Keratinocyte (primary cell): ENCODE measurements around the gene ADAMTS7. TPM values are rescaled to one million over a fixed set of nuclear protein-coding genes. Genes with fewer than 3 reads are reported as not detected.

ENCODE experiments used
- DNase-seq: peaks from one replicate; pipeline ENCODE4 v3.0.0-alpha.2; 2011; ENCODE audit warnings: low read depth, missing footprints, low spot score
- FAIRE-seq: peaks from 2 replicates; lab custom pipeline; 2011; peaks lifted over from hg19 to GRCh38; lab: Jason Lieb, UNC
- H2AFZ ChIP-seq: 2 replicates; pipeline ENCODE4 v1.6.0; 2012; ENCODE audit warnings: low read length, control low read depth, inconsistent platforms; ENCODE audit not compliant: control insufficient read depth
- H3K27ac ChIP-seq: 2 replicates; pipeline ENCODE4 v1.5.1; 2011; ENCODE audit warnings: low read length; ENCODE audit not compliant: control insufficient read depth, insufficient read depth
- H3K27me3 ChIP-seq: 3 replicates; pipeline ENCODE4 v1.6.0; 2011; ENCODE audit warnings: low read length; ENCODE audit not compliant: control insufficient read depth, insufficient read depth; ENCODE audit errors: extremely low read depth
- H3K36me3 ChIP-seq, 2 experiments: 2 replicates in 1 of 2; 3 replicates in 1 of 2; pipeline ENCODE4 v1.5.1; 2011; ENCODE audit warnings: low read length in 2 of 2, mild to moderate bottlenecking in 1 of 2; ENCODE audit not compliant: control insufficient read depth in 2 of 2, insufficient read depth in 2 of 2; ENCODE audit errors: extremely low read depth in 1 of 2
- H3K4me1 ChIP-seq: 3 replicates; pipeline ENCODE4 v1.5.1; 2011; ENCODE audit warnings: low read length; ENCODE audit not compliant: control insufficient read depth, insufficient read depth; ENCODE audit errors: extremely low read depth
- H3K4me2 ChIP-seq: 3 replicates; pipeline ENCODE4 v1.6.0; 2011; ENCODE audit warnings: low read depth, low read length; ENCODE audit not compliant: control insufficient read depth, insufficient read depth; ENCODE audit errors: extremely low read depth
- H3K4me3 ChIP-seq, 3 experiments: fragments of 200-600 bp in 1 of 3; sonication (generic) in 1 of 3; 2 replicates in 2 of 3; 3 replicates in 1 of 3; pipeline ENCODE4 v1.5.1; 2011 to 2016; ENCODE audit warnings: low read length in 3 of 3, mild to moderate bottlenecking in 3 of 3, control low read depth in 2 of 3, inconsistent platforms in 1 of 3, low read depth in 1 of 3, mixed read lengths in 1 of 3, mixed run types in 1 of 3, moderate library complexity in 1 of 3; ENCODE audit not compliant: control insufficient read depth in 2 of 3, insufficient read depth in 2 of 3; ENCODE audit errors: extremely low read depth in 1 of 3
- H3K79me2 ChIP-seq: 2 replicates; pipeline ENCODE4 v1.6.0; 2012; ENCODE audit warnings: low read length; ENCODE audit not compliant: control insufficient read depth, insufficient read depth
- H3K9ac ChIP-seq: 3 replicates; pipeline ENCODE4 v1.6.0; 2011; ENCODE audit warnings: low read length; ENCODE audit not compliant: control insufficient read depth, insufficient read depth; ENCODE audit errors: extremely low read depth
- H3K9me1 ChIP-seq: 3 replicates; pipeline ENCODE4 v1.6.0; 2011; ENCODE audit warnings: low read length; ENCODE audit not compliant: control insufficient read depth, insufficient read depth; ENCODE audit errors: extremely low read depth
- H3K9me3 ChIP-seq: 2 replicates; pipeline ENCODE4 v1.5.1; 2012; ENCODE audit warnings: low read depth, low read length; ENCODE audit not compliant: control insufficient read depth
- H4K20me1 ChIP-seq: 3 replicates; pipeline ENCODE4 v1.6.0; 2011; ENCODE audit warnings: low read length; ENCODE audit not compliant: control insufficient read depth, insufficient read depth; ENCODE audit errors: extremely low read depth
- CTCF ChIP-seq, 3 experiments: IDR thresholded peaks in 1 of 3; conservative IDR thresholded peaks in 1 of 3; optimal IDR thresholded peaks in 1 of 3; 2 replicates in 2 of 3; 3 replicates in 1 of 3; pipeline versions ENCODE3 to v1.5.1; 2011; ENCODE audit warnings: low read length in 3 of 3, mild to moderate bottlenecking in 3 of 3, moderate library complexity in 2 of 3, control low read depth in 1 of 3, inconsistent platforms in 1 of 3; ENCODE audit not compliant: insufficient read depth in 2 of 3; ENCODE audit errors: extremely low read depth in 1 of 3
- EZH2 ChIP-seq: IDR thresholded peaks from one replicate; pipeline ENCODE4 v1.6.1; 2012; ENCODE audit warnings: inconsistent platforms, mild to moderate bottlenecking, low read length, moderate library complexity
- dilution Hi-C: fragments of 300-500 bp; cut with MboI; formaldehyde crosslinking; loops from one replicate; pipeline ENCODE4 v1.7.0; 2020; ENCODE audit warnings: low sequenced_read_pairs; ENCODE audit not compliant: extremely low pct_ligation_motif_present
- polyA plus RNA-seq, 5 experiments: library from polyadenylated mRNA; depleted of rRNA in 3 of 5; stranded (reverse) in 3 of 5; stranded (forward) in 1 of 5; unstranded in 1 of 5; fragments of >200 nt; gene quantifications; 1 replicate in 1 of 5; 2 replicates in 3 of 5; 3 replicates in 1 of 5; pipeline versions ENCODE4 v1.2.1 to v1.2.3, GENCODE V29; 2011 to 2012; ENCODE audit warnings: missing spikeins in 2 of 5, low read depth in 1 of 5, low replicate concordance in 1 of 5

ADAMTS7 gene
- polyA plus RNA-seq, 1 donor (not counting 4 experiments of a cell fraction or from before 2014, with no cell fraction given) = 0.13 TPM

- no peak for FAIRE-seq
- H3K9me3 ChIP-seq = no peaks in the 10 kb centered on the region
- TF ChIP-seq CTCF (optimal IDR thresholded peaks at IDR 0.05 in 1 of 3, IDR thresholded peaks at IDR 0.05 in 1 of 3, conservative IDR thresholded peaks at IDR 0.05 in 1 of 3; ENCODE audit: extremely low read depth in 1 of 3, insufficient read depth in 2 of 3, low read length in 3 of 3) (no peak), EZH2 (no peak)
- dilution Hi-C loops = no loop called here
- H3K36me3 ChIP-seq = no peaks in the 10 kb centered on the region
- H3K4me1 ChIP-seq = no peaks in the 10 kb centered on the region
- no peaks in the 10 kb centered on the region for H3K27me3 ChIP-seq
- H3K9me1 ChIP-seq = no peaks in the 10 kb centered on the region
- H3K4me3 ChIP-seq = no peak overlapping the region
- DNase-seq = no peak
- no peaks in the 10 kb centered on the region for H4K20me1 ChIP-seq
- no peak overlapping the region for H2AFZ ChIP-seq
- no peak overlapping the region for H3K9ac ChIP-seq
- H3K79me2 ChIP-seq = no peaks in the 10 kb centered on the region
- no peak overlapping the region for H3K27ac ChIP-seq
- H3K4me2 ChIP-seq = no peak overlapping the region
Observed at GRCh38 chr15:78790027-78790426, 21.2 kb downstream of the ADAMTS7 start.

GRCh38 chr15:78789615-78790014 is 21.6 kb downstream of the ADAMTS7 start:
- Histone ChIP-seq H3K27me3 (no peaks in the 10 kb centered on the region), H3K9ac (no peak overlapping the region), H3K4me1 (no peaks in the 10 kb centered on the region), H2AFZ (no peak overlapping the region), H3K4me2 (no peak overlapping the region), H3K4me3 (no peak overlapping the region), H3K36me3 (no peaks in the 10 kb centered on the region), H3K27ac (no peak overlapping the region), H3K9me1 (no peaks in the 10 kb centered on the region), H3K79me2 (no peaks in the 10 kb centered on the region), H4K20me1 (no peaks in the 10 kb centered on the region), H3K9me3 (no peaks in the 10 kb centered on the region)
- dilution Hi-C loops = no loop called here
- no peak for FAIRE-seq
- TF ChIP-seq CTCF (optimal IDR thresholded peaks at IDR 0.05 in 1 of 3, IDR thresholded peaks at IDR 0.05 in 1 of 3, conservative IDR thresholded peaks at IDR 0.05 in 1 of 3; ENCODE audit: extremely low read depth in 1 of 3, insufficient read depth in 2 of 3, low read length in 3 of 3) = no peak
- TF ChIP-seq EZH2 = no peak
- DNase-seq = no peak
